ENCODE results near the gene TUBGCP6. TPM values are rescaled to one million over a fixed set of nuclear protein-coding genes. Genes with fewer than 3 reads are reported as not detected.

Gene TUBGCP6
- total RNA-seq, 1 experiment from 2014 or later, result 31.3 TPM

DNA sequence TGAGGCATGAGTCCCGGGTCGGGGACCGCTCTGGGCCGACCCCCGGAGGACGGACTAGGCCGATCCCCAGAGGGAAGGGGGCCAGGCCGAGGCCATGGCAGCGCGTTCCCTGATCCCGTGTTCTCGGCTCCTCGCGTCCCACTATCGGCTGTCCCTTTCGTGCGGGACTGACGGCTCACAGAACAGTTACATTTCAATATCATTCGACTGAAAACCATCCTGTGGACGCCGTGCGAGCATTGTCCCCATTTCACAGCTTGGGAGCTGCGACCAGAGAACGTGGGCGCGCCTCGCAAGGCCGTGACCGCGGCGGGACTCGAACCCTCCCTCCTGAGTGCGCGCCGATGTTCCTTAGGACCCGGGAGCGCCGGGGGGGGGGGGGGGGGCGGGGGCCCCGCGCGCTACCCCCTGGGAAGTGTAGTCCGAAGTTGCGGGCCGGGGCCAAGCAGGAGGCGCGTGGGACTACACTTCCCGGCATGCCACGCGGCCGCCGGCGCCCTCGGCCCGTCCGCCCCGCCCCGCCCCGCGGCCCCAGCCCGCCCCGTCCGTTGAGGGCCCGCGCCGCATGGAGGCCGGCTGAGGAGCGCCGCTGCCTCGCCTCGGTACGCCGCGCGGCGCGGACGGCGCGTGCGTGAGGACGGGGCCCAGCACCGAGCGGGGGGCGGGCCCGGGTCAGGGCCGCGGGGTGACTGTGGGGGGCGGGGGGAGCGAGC lies 59.3 kb downstream of the TUBGCP6 start, which contains the start of gene TRABD:
TSS of gene TRABD (plus strand) at position 539 of the 713 bp plus-strand sequence. CDS start 7,148 bp downstream, outside the sequence.
- no peak for TF ChIP-seq POLR2AphosphoS5 (IDR thresholded peaks at IDR 0.05; ENCODE audit: low read depth, low read length)
- TF ChIP-seq, protein P1, sequence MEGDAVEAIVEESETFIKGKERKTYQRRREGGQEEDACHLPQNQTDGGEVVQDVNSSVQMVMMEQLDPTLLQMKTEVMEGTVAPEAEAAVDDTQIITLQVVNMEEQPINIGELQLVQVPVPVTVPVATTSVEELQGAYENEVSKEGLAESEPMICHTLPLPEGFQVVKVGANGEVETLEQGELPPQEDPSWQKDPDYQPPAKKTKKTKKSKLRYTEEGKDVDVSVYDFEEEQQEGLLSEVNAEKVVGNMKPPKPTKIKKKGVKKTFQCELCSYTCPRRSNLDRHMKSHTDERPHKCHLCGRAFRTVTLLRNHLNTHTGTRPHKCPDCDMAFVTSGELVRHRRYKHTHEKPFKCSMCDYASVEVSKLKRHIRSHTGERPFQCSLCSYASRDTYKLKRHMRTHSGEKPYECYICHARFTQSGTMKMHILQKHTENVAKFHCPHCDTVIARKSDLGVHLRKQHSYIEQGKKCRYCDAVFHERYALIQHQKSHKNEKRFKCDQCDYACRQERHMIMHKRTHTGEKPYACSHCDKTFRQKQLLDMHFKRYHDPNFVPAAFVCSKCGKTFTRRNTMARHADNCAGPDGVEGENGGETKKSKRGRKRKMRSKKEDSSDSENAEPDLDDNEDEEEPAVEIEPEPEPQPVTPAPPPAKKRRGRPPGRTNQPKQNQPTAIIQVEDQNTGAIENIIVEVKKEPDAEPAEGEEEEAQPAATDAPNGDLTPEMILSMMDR (IDR thresholded peaks at IDR 0.05), result no peak
- H3K4me3 ChIP-seq (ENCODE audit: low read depth in 2 of 2, low read length in 2 of 2), result peak within 1 kb of the TSS; percentile 55 to 66
- DNase-seq (ENCODE audit: low read depth, low spot score), result no peak
- intact Hi-C loops (cut with micrococcal nuclease; ENCODE audit: unreplicated experiment) (no loop called here), in situ Hi-C loops (cut with HindIII; ENCODE audit: low pct_unique_long_range_greater_than_20kb, low sequenced_read_pairs) (no loop called here)
- POLR2A ChIA-PET, result no interaction called here
- H3K9me3 ChIP-seq (ENCODE audit: control insufficient read depth, insufficient read depth, low read depth, low read length), result no peaks in the 10 kb centered on the region
- CTCF ChIA-PET, result no interaction called here
- H3K27ac ChIP-seq (ENCODE audit: low read length), result peak within 1 kb of the TSS; percentile 81
- no peaks in the 10 kb centered on the region for H3K27me3 ChIP-seq (ENCODE audit: control insufficient read depth, insufficient read depth, low read length)
- peak; percentile 80 for ATAC-seq
- peaks cover 41% of the 10 kb centered on the region for H3K4me1 ChIP-seq (ENCODE audit: control insufficient read depth, insufficient read depth, low read length)
- no peaks in the 10 kb centered on the region for H3K36me3 ChIP-seq (ENCODE audit: control insufficient read depth, insufficient read depth, low read length)
- BruUV-seq (replicated peaks), result no TSS peak

DNA sequence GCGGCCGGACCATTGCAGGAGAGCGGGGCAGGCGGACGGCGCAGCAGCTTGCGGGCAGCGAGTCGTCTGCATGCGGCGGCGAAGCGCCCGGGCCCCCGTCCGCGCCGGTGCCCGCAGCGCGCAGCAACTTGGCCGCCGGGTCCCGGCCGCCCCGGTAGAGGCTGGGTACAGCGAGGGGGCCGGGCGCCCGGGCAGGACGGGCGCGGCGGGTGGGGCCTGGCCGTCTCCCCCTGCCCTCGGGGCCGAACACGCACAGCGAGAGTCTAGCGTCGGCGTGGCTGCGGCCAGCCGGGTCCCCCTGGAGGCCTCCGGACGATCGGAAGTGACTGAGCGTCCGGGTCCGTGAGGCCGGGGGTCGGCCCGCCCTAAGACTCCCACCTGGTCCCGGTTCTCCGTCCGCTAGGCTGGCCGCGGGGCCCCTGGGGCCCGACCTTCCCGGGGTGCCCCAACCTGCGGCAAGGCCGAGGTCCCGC lies 59.9 kb downstream of the TUBGCP6 start:
- Histone ChIP-seq H3K4me1 (ENCODE audit: control insufficient read depth, insufficient read depth, low read length) (peaks cover 35% of the 10 kb centered on the region), H3K27me3 (ENCODE audit: control insufficient read depth, insufficient read depth, low read length) (no peaks in the 10 kb centered on the region), H3K36me3 (ENCODE audit: control insufficient read depth, insufficient read depth, low read length) (no peaks in the 10 kb centered on the region), H3K27ac (ENCODE audit: low read length) (peak overlapping the region; percentile 81), H3K9me3 (ENCODE audit: control insufficient read depth, insufficient read depth, low read depth, low read length) (no peaks in the 10 kb centered on the region), H3K4me3 (ENCODE audit: low read depth in 2 of 2, low read length in 2 of 2) (peak overlapping the region; percentile 25 to 48)
- POLR2A ChIA-PET, result no interaction called here
- TF ChIP-seq TCF7L2 (IDR thresholded peaks at IDR 0.05; ENCODE audit: low read depth, low read length) (no peak), POLR2AphosphoS5 (IDR thresholded peaks at IDR 0.05; ENCODE audit: low read depth, low read length) (no peak), SIN3A (IDR thresholded peaks at IDR 0.05; ENCODE audit: borderline replicate concordance, insufficient read depth, low read depth, low read length) (no peak)
- TF ChIP-seq, protein P2, sequence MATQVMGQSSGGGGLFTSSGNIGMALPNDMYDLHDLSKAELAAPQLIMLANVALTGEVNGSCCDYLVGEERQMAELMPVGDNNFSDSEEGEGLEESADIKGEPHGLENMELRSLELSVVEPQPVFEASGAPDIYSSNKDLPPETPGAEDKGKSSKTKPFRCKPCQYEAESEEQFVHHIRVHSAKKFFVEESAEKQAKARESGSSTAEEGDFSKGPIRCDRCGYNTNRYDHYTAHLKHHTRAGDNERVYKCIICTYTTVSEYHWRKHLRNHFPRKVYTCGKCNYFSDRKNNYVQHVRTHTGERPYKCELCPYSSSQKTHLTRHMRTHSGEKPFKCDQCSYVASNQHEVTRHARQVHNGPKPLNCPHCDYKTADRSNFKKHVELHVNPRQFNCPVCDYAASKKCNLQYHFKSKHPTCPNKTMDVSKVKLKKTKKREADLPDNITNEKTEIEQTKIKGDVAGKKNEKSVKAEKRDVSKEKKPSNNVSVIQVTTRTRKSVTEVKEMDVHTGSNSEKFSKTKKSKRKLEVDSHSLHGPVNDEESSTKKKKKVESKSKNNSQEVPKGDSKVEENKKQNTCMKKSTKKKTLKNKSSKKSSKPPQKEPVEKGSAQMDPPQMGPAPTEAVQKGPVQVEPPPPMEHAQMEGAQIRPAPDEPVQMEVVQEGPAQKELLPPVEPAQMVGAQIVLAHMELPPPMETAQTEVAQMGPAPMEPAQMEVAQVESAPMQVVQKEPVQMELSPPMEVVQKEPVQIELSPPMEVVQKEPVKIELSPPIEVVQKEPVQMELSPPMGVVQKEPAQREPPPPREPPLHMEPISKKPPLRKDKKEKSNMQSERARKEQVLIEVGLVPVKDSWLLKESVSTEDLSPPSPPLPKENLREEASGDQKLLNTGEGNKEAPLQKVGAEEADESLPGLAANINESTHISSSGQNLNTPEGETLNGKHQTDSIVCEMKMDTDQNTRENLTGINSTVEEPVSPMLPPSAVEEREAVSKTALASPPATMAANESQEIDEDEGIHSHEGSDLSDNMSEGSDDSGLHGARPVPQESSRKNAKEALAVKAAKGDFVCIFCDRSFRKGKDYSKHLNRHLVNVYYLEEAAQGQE (IDR thresholded peaks at IDR 0.05; ENCODE audit: insufficient read depth in 1 of 2, low read depth in 2 of 2, low read length in 1 of 2), result no peak
- TF ChIP-seq, protein P1 (IDR thresholded peaks at IDR 0.05), result no peak
- CTCF ChIA-PET, result no interaction called here
- no TSS peak for BruUV-seq (replicated peaks)
- in situ Hi-C loops (cut with HindIII; ENCODE audit: low pct_unique_long_range_greater_than_20kb, low sequenced_read_pairs), result no loop called here
- ATAC-seq (no peak), DNase-seq (ENCODE audit: low read depth, low spot score) (no peak)
- intact Hi-C loops (cut with micrococcal nuclease; ENCODE audit: unreplicated experiment), result no loop called here
